SW 1271 (cell line): ENCODE data around the gene ZNF629.
A peak's percentile ranks its signal among the peaks of the same experiment; 100 is the strongest.

Source experiments
- DNase-seq, 2 experiments: peaks; one replicate each; lab custom pipeline; 2025; lab: John Stamatoyannopoulos, UW

The ZNF629 gene

DNA sequence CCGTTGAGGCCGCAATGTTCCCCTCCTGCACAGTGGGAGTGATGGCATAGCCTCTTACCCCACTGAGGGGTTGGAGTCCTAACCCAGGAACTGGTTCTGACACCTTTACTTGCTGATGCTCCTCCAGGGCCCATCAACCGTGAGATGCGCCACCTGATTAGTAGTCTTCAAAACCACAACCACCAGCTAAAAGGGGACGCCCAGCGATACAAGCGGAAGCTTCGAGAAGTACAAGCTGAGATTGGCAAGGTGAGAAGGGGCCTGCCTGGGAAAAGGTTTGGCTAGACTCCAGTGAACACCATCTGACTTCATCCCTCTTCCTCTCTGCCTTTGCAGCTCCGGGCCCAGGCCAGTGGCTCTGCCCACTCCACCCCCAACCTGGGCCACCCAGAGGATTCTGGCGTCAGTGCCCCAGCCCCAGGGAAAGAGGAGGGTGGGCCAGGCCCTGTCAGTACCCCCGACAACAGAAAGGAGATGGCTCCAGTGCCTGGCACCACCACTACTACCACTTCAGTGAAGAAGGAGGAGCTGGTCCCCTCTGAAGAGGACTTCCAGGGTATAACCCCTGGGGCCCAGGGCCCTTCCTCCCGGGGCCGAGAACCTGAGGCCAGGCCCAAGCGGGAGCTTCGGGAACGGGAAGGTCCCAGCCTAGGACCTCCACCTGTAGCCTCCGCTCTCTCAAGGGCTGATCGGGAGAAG, 19.1 kb downstream of the ZNF629 start:
- no peak for DNase-seq

GRCh38 chr16:30766933-30767284, 20.1 kb downstream of the ZNF629 start:
- DNase-seq = no peak

DNA sequence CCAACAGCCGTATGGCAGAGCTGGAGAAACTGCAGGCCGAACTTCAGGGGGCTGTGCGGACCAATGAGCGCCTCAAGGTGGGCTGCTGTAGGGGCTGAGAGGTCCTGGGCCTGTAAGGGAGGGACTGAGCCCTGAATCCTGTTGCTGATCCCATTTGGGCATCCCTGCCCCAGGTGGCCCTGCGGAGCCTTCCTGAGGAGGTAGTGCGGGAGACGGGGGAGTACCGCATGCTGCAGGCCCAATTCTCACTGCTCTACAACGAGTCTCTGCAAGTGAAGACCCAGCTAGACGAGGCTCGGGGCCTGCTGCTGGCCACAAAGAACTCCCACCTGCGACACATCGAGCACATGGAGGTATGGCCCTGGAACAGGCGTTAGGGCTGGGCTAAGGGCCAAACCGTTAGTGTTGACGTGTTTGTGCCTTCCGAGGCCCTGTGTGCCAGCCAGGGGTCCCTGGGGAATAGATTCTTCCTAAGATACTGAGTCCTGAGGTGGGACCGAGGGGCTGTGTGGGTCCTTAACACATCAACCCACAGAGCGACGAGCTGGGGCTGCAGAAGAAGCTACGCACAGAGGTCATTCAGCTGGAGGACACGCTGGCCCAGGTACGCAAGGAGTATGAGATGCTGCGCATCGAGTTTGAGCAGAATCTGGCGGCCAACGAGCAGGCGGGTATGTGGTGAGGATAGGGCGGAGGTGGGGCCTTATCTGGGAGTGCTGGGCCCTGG, 20.6 kb downstream of the ZNF629 start:
- no peak for DNase-seq

DNA sequence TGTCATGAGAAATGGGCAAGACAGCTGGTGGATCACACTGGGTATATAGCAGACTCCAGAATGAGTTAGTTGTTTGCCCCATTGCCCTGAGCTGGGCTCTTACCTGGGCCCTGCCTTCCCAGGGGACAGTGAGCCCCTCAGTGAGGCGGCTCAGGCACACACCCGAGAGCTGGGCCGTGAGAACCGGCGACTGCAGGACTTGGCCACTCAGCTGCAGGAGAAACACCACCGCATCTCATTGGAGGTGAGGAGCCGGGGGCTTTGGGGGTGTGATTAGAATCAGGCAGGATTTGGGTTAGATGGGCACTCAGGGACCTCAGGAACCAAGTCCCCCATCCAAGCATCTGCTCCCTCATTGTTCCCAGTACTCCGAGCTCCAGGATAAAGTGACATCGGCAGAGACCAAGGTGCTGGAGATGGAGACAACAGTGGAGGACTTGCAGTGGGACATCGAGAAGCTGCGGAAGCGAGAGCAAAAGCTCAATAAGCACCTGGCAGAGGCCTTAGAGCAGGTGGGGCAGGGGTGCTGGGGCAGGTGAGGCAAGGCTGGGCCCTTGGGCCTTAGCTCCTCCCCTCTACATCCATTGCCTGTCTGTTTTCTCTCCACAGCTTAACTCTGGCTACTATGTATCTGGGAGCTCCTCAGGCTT, 22.1 kb downstream of the ZNF629 start:
- DNase-seq = no peak

GRCh38 chr16:30764086-30764485, 22.9 kb downstream of the ZNF629 start:
- DNase-seq = no peak

DNA sequence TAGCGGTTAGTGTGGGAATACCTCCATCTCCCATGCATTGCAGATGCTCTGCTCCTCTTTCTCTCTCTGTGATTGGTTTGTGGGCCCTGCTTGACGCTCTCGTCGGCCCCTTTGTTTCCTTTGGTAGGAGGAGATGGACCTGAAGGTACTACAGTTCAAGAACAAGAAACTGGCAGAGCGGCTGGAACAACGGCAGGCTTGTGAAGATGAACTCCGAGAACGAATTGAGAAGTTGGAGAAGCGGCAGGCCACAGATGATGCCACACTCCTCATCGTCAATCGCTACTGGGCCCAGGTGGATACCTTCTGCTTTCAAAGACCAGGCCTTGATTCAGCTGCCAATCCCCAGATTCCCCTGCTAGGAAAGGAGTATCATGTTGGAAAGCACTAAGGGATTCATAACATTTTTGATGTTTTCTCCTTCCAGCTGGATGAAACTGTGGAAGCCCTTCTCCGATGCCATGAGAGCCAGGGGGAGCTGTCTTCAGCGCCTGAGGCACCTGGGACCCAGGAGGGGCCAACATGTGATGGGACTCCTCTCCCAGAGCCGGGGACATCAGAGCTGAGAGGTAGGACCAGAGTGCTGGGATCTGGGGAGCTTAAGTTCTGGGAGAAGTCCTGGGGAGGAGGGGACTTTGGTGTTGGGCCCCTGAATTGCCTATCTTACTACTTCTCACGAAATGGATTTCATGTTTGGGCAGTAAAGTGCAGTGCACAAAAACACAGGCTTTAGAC, 23.8 kb downstream of the ZNF629 start:
- DNase-seq = no peak

DNA sequence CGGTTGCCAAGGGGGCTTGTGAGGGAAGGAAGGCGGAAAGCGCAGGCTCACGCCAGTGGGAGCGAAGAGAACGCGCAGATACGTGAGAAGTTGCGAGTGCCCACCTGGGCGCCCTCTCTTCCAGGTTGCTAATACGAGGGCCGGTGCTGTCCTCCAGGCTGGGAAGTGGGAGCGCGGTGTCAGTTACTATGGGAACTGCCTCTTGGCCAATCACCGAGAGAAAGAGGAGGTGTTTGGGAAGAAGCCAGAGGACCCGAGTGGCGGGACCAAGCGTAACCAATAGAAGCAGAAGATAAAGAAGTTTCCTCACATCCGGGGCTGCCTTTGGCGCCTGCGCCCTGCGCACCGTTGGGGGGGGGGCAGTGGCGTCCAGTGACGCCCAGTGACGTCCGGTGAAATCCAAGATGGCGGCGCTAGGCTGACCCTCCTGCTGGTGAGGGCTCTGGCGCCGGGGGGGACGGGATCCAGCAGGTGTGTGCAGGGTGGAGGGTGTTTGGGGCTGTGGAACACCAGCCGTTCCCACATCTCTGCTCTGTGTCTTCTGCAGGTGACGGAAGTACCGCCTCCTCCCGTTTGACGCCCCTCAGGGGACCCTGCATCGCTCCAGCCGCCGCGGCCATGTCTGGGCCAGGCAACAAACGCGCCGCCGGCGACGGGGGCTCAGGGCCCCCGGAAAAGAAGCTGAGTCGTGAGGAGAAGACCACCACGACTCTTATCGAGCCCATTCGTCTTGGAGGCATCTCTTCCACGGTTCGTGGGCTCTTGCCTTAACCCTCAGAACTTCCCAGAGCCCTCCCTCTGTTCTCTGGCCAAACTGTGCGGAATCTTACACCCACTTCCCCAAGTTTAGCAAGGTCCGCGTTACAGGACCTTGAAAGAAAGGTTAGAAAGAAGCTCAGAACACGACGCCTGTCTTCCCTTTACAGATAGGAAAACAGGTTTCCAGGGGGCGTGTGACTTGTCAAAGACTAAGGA, 24.8 kb downstream of the ZNF629 start, which contains the start of the genes CFAP119 and RNF40:
TSS of gene CFAP119 (minus strand) at position 135 of the 975 bp plus-strand sequence. CDS start 314 bp downstream, outside the sequence.
TSS of gene RNF40 (plus strand) at position 395 of the 975 bp plus-strand sequence. CDS start at position 619, 224 bp downstream.
- peak; percentile 89 to 98 for DNase-seq

DNA sequence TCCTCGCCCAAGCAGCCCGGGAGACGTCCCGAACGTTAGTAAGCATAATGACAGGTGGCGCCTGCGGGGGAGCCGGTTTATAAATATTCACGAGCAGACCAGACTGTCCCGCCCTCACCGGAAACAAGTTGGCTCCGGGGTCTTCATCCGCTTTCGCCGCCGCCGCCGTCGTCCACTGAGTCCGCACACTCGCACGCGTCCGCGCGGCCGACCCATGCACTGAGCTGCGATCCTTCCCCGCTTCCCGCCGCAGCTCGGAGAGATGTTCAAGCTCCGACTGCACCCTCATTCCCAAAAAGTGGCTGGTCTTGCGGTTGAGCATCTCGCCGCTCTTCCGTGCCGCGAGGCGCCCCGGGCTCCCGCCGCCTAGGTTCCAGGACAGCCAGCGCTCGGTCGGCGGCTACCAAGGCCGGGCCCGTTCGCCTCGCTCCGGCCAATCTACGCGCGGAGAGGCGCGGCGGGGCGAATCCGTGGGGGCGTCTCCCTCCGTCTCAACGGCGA, 25.5 kb downstream of the ZNF629 start:
- DNase-seq = no peak

GRCh38 chr16:30760577-30761426, 26.2 kb downstream of the ZNF629 start:
- no peak for DNase-seq

DNA sequence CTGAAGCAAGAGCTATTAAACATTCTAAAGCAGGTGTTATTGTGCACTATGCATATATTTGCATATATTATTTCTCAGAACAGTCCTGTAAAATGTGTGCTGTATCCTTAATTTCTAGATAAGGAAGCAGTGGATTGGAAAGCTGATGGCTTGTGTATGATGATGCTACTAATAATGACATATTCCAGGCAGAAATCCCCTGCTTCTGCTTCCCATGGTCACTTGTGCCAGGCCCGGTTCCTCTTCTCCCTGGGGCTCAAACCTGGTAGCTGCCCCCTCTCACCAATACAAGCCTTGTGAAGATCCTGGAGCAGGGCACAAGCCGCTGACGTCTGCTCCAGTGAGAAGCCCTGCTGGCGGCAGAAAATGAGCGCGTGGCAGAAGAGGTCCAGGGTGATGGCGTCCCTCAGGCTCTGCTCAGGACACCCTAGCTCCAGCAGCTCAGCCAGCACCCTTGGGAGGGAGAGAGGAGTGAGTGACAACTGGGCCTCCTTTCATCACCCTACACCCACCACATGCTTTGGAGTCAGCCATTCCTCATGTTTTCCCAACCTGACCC, 26.9 kb downstream of the ZNF629 start:
- no peak for DNase-seq

DNA sequence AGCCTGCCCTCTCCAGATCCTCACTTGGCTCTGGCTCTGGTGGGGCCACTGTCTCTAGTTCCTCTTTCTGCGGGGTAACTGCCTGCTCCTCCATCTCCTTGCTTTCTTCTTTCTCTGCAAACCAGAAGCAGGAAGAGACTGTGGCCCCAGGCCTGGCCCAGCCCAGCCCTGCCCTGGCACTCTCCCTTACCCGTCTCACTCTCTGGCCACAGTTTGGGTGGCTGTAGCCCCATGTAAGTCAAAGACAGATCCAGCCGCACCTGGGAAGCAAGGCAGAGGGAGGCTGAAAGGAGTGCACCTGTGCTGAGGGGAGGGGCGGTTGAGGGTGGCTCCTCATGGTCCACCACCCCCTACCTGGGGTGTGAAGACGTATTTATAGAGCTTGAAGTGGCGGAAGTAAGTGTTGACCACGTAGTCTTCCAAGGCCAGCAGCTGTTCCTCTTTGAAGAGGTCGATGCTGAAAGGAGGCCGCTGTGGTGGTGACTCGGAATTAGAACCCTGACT, 28.0 kb downstream of the ZNF629 start:
- DNase-seq = no peak

- DNase-seq = no peak
These were observed 29.7 kb downstream of the ZNF629 start for GRCh38 chr16:30757316-30757715.

DNA sequence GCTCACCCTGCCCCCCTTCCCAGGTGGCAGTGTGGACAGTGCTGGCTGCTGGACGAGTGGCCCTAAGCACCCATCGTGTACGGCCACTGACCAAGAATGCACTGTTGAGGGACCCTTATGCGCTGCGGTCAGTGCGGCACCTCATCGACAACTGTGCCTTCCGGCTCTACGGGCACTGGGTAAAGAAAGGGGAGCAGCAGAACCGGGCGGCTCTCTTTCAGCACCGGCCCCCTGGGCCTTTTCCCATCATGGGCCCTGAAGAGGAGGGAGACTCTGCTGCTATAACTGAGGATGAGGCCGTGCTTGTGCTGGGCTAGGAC, 30.3 kb downstream of the ZNF629 start:
- no peak for DNase-seq

GRCh38 chr16:30755955-30756780, 30.8 kb downstream of the ZNF629 start:
- no peak for DNase-seq

- no peak for DNase-seq
These were observed 33.4 kb downstream of the ZNF629 start for GRCh38 chr16:30753596-30753995.

- DNase-seq = no peak
These were observed 36.0 kb downstream of the ZNF629 start for GRCh38 chr16:30750876-30751465.

DNA sequence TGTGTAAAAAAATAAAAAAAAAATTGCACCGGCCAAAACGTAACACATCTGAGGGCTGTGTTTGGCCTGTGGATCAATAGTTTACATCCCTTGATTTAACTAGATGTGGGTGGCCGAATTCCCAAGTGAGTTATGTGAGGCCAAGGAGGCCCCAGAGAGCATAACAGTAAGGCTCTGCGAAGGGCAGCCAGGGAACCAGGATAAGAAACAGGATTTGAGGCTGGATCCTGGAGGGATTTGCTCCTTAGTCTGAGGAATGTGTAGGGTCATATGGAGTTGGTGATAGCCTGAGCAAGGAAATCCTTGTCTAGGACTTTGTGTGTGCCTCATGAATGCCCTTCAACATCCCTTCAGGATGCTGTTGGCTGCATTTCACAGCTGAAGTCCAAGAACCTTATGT, 36.8 kb downstream of the ZNF629 start:
- no peak for DNase-seq
